ENCODE results near the gene SNX2.

The SNX2 gene

DNA sequence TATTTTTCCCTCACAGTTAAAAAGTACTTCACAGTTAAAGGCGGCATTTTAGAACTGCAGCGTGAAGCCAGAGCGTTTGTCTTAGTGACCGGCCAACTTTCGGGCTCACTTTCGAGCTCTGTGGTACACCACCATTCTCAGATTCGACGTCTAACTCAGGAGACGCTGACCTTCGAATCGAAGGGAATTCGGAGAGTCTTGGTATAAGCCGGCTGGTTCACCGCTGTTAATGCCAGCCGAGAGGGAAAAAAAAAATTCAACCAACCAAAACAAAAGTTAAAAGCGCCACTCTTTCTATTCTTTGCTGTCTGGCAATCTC, 70.0 kb downstream of the SNX2 start:
- peaks cover 7% of the 10 kb centered on the region; the same call in 1 of the 2 replicates for H3F3A ChIP-seq (ENCODE audit: low read depth)
- TF ChIP-seq EZH2phosphoT487 (IDR thresholded peaks at IDR 0.05; ENCODE audit: borderline replicate concordance): no peak
- TF ChIP-seq CTCF (conservative IDR thresholded peaks at IDR 0.05; ENCODE audit: low read length): no peak
- no peaks in the 10 kb centered on the region for H3K79me2 ChIP-seq (ENCODE audit: insufficient read depth, low read length)
- peak overlapping the region; percentile 98 for H2AFZ ChIP-seq (ENCODE audit: low read length)
- peak overlapping the region; percentile 84 for H3K9ac ChIP-seq (ENCODE audit: low read depth, low read length, poor library complexity, severe bottlenecking)
- H3K27me3 ChIP-seq (ENCODE audit: insufficient read depth, low read length, poor library complexity, severe bottlenecking): no peaks in the 10 kb centered on the region
- H3K9me2 ChIP-seq (replicated peaks; ENCODE audit: low read depth, low read length): no peaks in the 10 kb centered on the region
- H3K36me3 ChIP-seq (ENCODE audit: insufficient read depth, low read length): no peaks in the 10 kb centered on the region
- H4K20me1 ChIP-seq (ENCODE audit: insufficient read depth, low read length, poor library complexity, severe bottlenecking): no peaks in the 10 kb centered on the region
- peak overlapping the region; percentile 97 for H3K4me3 ChIP-seq (ENCODE audit: low read length, poor library complexity, severe bottlenecking)
- peaks cover 14% of the 10 kb centered on the region for H3K4me1 ChIP-seq (ENCODE audit: insufficient read depth, low read length, poor library complexity, severe bottlenecking)
- peak overlapping the region; percentile 86 for H3K4me2 ChIP-seq (ENCODE audit: low read depth, low read length, poor library complexity, severe bottlenecking)
- H3K9me3 ChIP-seq (ENCODE audit: insufficient read depth, low read depth, low read length): no peaks in the 10 kb centered on the region

DNA sequence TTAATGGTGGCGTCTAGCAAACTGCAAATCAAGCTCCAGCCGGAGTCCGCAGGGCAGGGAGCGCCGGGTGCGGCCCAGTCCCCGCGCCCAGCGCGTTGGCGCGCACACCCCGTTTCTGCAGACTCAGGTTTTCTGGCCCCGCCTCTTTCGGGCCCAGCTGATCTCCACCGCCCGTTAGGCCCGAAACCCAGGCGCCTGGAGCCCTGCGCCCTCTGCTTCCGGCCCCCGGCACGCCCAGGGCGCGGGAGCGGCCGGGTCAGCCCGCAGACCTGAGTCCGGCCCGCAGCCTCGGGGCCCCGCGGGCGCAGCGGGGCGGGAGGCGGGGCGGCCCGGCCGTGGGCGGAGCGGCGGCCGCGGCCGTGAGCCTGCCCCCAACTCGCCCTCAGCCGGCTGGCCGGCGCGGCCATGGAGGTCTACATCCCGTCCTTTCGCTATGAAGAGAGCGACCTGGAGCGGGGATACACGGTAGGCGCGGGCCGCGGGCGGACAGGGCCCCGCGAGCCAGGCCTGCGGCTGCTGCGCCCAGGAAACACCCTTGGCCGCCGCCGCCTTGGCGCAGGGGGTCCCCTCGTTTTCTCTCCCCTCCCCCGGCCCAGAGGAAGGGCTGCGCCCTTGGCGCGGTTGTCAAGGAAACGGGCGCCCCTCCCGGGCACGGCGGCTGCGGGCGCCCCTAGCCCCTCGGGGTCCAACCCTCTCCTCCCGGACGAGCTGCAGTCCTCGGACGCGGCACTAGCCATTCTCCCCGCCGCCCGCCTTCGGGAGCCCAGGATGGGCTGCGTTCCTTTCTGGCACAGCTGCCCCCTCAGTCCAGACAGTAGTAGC, 70.6 kb downstream of the SNX2 start, which contains the start of gene SNX24:
Gene SNX24 (plus strand): TSS at position 385 of the 822 bp plus-strand sequence. CDS start 21 bp downstream, at position 406.
- Histone ChIP-seq H3K9me3 (ENCODE audit: insufficient read depth, low read depth, low read length) (no peaks in the 10 kb centered on the region), H3K9ac (ENCODE audit: low read depth, low read length, poor library complexity, severe bottlenecking) (peak within 1 kb of the TSS; percentile 84), H2AFZ (ENCODE audit: low read length) (peak within 1 kb of the TSS; percentile 98), H3K4me1 (ENCODE audit: insufficient read depth, low read length, poor library complexity, severe bottlenecking) (peaks cover 19% of the 10 kb centered on the region), H3K36me3 (ENCODE audit: insufficient read depth, low read length) (no peaks in the 10 kb centered on the region), H3K27me3 (ENCODE audit: insufficient read depth, low read length, poor library complexity, severe bottlenecking) (no peaks in the 10 kb centered on the region), H4K20me1 (ENCODE audit: insufficient read depth, low read length, poor library complexity, severe bottlenecking) (no peaks in the 10 kb centered on the region), H3K4me3 (ENCODE audit: low read length, poor library complexity, severe bottlenecking) (peak within 1 kb of the TSS; percentile 97), H3F3A (ENCODE audit: low read depth) (peaks cover 7% of the 10 kb centered on the region; the same call in 1 of the 2 replicates), H3K4me2 (ENCODE audit: low read depth, low read length, poor library complexity, severe bottlenecking) (peak within 1 kb of the TSS; percentile 86), H3K9me2 (replicated peaks; ENCODE audit: low read depth, low read length) (no peaks in the 10 kb centered on the region), H3K79me2 (ENCODE audit: insufficient read depth, low read length) (no peaks in the 10 kb centered on the region)
- TF ChIP-seq EZH2phosphoT487 (IDR thresholded peaks at IDR 0.05; ENCODE audit: borderline replicate concordance) (no peak), CTCF (conservative IDR thresholded peaks at IDR 0.05; ENCODE audit: low read length) (no peak)

DNA sequence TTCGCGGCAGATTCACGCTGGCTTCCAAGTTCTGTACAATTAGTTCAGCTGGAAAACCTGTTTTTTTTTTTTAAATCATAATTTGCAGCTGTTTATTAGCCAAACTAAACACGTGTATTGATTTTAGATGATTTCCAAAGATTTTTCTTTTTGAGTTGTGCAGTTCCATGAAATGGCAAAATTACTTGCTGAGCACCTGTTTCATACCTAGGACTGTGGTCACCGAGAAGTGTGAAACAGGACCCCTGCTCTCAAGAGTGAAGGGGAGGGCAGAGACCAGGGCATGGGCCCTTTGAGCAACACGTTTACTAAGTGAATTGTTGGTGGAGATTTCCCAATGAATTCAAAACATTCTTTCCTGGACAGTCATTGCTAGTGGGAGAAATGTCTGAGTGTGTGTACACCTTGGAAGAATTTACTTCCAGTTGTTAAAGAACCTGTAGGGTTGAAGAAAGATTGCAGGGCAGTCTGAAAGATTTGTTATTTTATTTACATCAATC, 71.2 kb downstream of the SNX2 start:
- H3K4me3 ChIP-seq (ENCODE audit: low read length, poor library complexity, severe bottlenecking): peak overlapping the region; percentile 97
- H2AFZ ChIP-seq (ENCODE audit: low read length): peak overlapping the region; percentile 80
- H3K4me2 ChIP-seq (ENCODE audit: low read depth, low read length, poor library complexity, severe bottlenecking): peak overlapping the region; percentile 60
- no peaks in the 10 kb centered on the region for H3K36me3 ChIP-seq (ENCODE audit: insufficient read depth, low read length)
- H3K9me3 ChIP-seq (ENCODE audit: insufficient read depth, low read depth, low read length): no peaks in the 10 kb centered on the region
- H3K27me3 ChIP-seq (ENCODE audit: insufficient read depth, low read length, poor library complexity, severe bottlenecking): no peaks in the 10 kb centered on the region
- H4K20me1 ChIP-seq (ENCODE audit: insufficient read depth, low read length, poor library complexity, severe bottlenecking): no peaks in the 10 kb centered on the region
- TF ChIP-seq CTCF (conservative IDR thresholded peaks at IDR 0.05; ENCODE audit: low read length): no peak
- no peak for TF ChIP-seq EZH2phosphoT487 (IDR thresholded peaks at IDR 0.05; ENCODE audit: borderline replicate concordance)
- H3K9me2 ChIP-seq (replicated peaks; ENCODE audit: low read depth, low read length): no peaks in the 10 kb centered on the region
- H3K9ac ChIP-seq (ENCODE audit: low read depth, low read length, poor library complexity, severe bottlenecking): peak overlapping the region; percentile 54
- H3K79me2 ChIP-seq (ENCODE audit: insufficient read depth, low read length): no peaks in the 10 kb centered on the region
- H3K4me1 ChIP-seq (ENCODE audit: insufficient read depth, low read length, poor library complexity, severe bottlenecking): peaks cover 19% of the 10 kb centered on the region
- H3F3A ChIP-seq (ENCODE audit: low read depth): peaks cover 7% of the 10 kb centered on the region; the same call in 1 of the 2 replicates

All from Loucy (cell line).